ENCODE results near the gene KCNAB1. TPM values are rescaled to one million over a fixed set of nuclear protein-coding genes. Genes with fewer than 3 reads are reported as not detected.
"Not testable (repeated sequence)": the region's sequence is repeated elsewhere in the genome, so short reads cannot be mapped to it uniquely, and the experiment has no call there.

Gene KCNAB1
- total RNA-seq, 2 experiments from 2014 or later, result 0.09 TPM; not detected in 1

GRCh38 chr3:156108616-156109015 lies 11.8 kb upstream of the KCNAB1 start:
- H3K4me1 Mint-ChIP-seq, result no peaks in the 10 kb centered on the region
- no peak overlapping the region for H3K4me3 Mint-ChIP-seq
- no peaks in the 10 kb centered on the region for H3K9me3 Mint-ChIP-seq
- no peak overlapping the region for H3K27ac Mint-ChIP-seq
- POLR2A ChIA-PET, result no interaction called here
- no peaks in the 10 kb centered on the region for H3K36me3 Mint-ChIP-seq
- peaks cover 11% of the 10 kb centered on the region for H3K27me3 Mint-ChIP-seq
- no peak for DNase-seq
- no peak for ATAC-seq (ENCODE audit: low read depth)

- Mint-ChIP-seq H3K27ac (no peak overlapping the region), H3K4me1 (no peaks in the 10 kb centered on the region), H3K27me3 (peaks cover 11% of the 10 kb centered on the region), H3K9me3 (no peaks in the 10 kb centered on the region), H3K4me3 (no peak overlapping the region), H3K36me3 (no peaks in the 10 kb centered on the region)
- POLR2A ChIA-PET, result no interaction called here
- no peak for DNase-seq
- no peak for ATAC-seq (ENCODE audit: low read depth)
Measured at GRCh38 chr3:156109989-156110388, 10.4 kb upstream of the KCNAB1 start.

DNA sequence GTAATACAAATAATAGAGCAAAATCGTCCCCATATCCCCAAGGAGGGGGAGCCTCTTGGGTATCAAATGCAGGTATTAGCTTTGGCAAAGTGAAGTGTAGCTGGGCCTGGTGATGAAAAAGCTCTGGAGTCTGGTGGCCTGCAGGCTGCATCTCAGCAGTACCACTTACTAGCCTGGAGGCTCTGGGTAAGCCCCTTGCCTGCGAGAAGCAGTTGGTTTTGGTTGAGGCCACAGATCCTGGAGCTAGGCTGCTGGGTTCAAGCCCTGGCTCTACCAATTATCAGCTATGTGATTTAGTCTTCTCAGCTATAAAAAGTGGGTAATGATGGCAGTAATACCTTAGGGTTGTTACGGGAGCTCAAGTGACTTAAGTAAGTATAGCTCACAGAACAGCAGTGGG lies 6.1 kb downstream of the KCNAB1 start:
- H3K4me3 Mint-ChIP-seq, result no peak overlapping the region
- H3K27ac Mint-ChIP-seq, result no peak overlapping the region
- no peaks in the 10 kb centered on the region for H3K36me3 Mint-ChIP-seq
- DNase-seq, result no peak
- H3K27me3 Mint-ChIP-seq, result peaks cover 20% of the 10 kb centered on the region
- H3K9me3 Mint-ChIP-seq, result no peaks in the 10 kb centered on the region
- POLR2A ChIA-PET, result no interaction called here
- H3K4me1 Mint-ChIP-seq, result no peaks in the 10 kb centered on the region
- no peak for ATAC-seq (ENCODE audit: low read depth)

DNA sequence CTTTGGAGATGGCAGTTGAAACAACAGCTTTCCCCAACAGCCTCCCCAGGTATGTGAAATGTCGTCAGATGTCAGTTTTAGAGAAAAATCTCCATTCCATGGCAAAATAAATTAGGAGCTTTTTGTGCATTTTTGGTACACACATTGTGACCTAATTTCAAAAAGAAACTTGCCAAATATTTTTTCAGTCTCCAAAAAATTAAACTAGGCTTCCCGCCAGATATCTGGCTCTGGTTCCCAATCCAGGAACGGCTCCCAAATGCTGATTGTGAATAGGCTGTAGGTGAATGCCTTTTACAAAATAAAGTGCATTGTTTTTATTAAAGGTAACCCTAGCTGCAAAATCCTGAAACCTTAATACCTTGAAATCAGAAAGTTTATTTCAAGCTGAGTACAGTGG lies 10.9 kb downstream of the KCNAB1 start:
- no peak overlapping the region for H3K4me3 Mint-ChIP-seq
- no peaks in the 10 kb centered on the region for H3K36me3 Mint-ChIP-seq
- H3K9me3 Mint-ChIP-seq, result no peaks in the 10 kb centered on the region
- ATAC-seq (ENCODE audit: low read depth) (no peak), DNase-seq (no peak)
- peaks cover 27% of the 10 kb centered on the region for H3K27me3 Mint-ChIP-seq
- H3K4me1 Mint-ChIP-seq, result no peaks in the 10 kb centered on the region
- POLR2A ChIA-PET, result no interaction called here
- H3K27ac Mint-ChIP-seq, result no peak overlapping the region

DNA sequence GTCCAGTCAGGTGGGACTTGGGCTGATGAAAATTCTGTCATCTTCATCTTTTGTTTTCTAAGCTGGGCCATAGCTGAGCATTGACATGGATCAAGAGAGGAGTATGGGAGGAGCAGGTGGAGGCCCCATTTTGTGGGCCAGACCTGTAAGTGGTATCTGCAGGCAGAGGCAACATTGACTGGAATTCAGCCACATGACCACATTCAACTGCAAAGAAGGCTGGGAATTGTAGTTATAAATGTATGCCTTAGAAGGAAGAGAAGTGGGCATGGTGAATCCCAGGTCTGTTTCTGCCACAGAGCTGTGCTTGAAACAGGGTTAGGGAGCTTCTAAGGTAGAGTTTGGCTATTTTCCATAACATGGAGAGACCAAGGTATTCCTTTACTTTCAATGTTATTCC lies 11.4 kb downstream of the KCNAB1 start:
- ATAC-seq (ENCODE audit: low read depth) (no peak), DNase-seq (no peak)
- peaks cover 29% of the 10 kb centered on the region for H3K27me3 Mint-ChIP-seq
- no peaks in the 10 kb centered on the region for H3K9me3 Mint-ChIP-seq
- no peak overlapping the region for H3K27ac Mint-ChIP-seq
- no peak overlapping the region for H3K4me3 Mint-ChIP-seq
- no peaks in the 10 kb centered on the region for H3K4me1 Mint-ChIP-seq
- POLR2A ChIA-PET, result no interaction called here
- H3K36me3 Mint-ChIP-seq, result no peaks in the 10 kb centered on the region

- no peak for ATAC-seq (ENCODE audit: low read depth)
- Mint-ChIP-seq H3K4me3 (no peak overlapping the region), H3K27me3 (peaks cover 30% of the 10 kb centered on the region), H3K4me1 (no peaks in the 10 kb centered on the region), H3K27ac (no peak overlapping the region), H3K36me3 (no peaks in the 10 kb centered on the region), H3K9me3 (no peaks in the 10 kb centered on the region)
- DNase-seq, result no peak
- POLR2A ChIA-PET, result no interaction called here
Measured at GRCh38 chr3:156132313-156132712, 11.9 kb downstream of the KCNAB1 start.

DNA sequence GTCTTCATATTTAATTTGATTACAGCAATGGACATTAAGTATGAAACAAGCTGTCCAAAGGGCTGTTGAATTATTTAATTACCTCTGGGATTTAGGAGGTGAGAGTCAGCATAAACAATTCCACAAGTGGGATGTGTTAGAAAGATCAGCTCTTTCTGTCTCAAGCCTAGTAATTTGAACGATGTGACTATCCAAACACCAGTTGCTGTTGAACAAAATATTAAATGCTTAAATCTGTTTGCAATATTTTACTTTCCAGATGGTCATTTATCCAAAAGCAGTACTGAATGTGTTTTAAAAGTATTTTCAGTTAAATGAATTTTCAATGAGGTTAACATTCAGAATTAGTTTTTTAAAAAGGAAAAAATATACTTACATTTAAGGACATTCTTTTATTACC lies 12.7 kb downstream of the KCNAB1 start:
- ATAC-seq (ENCODE audit: low read depth) (no peak), DNase-seq (no peak)
- no peaks in the 10 kb centered on the region for H3K36me3 Mint-ChIP-seq
- POLR2A ChIA-PET, result no interaction called here
- no peaks in the 10 kb centered on the region for H3K4me1 Mint-ChIP-seq
- no peak overlapping the region for H3K4me3 Mint-ChIP-seq
- peaks cover 32% of the 10 kb centered on the region for H3K27me3 Mint-ChIP-seq
- no peaks in the 10 kb centered on the region for H3K9me3 Mint-ChIP-seq
- H3K27ac Mint-ChIP-seq, result no peak overlapping the region

- no peak for DNase-seq
- H3K27ac Mint-ChIP-seq, result no peak overlapping the region
Measured at GRCh38 chr3:156135921-156136638, 15.7 kb downstream of the KCNAB1 start.

GRCh38 chr3:156137397-156137796 lies 17.0 kb downstream of the KCNAB1 start:
- H3K4me1 Mint-ChIP-seq; H3K9me3 Mint-ChIP-seq; H3K4me3 Mint-ChIP-seq; POLR2A ChIA-PET; DNase-seq; ATAC-seq (ENCODE audit: low read depth); H3K36me3 Mint-ChIP-seq; H3K27ac Mint-ChIP-seq: not testable (repeated sequence)
- peaks cover 36% of the 10 kb centered on the region for H3K27me3 Mint-ChIP-seq

More at GRCh38 chr3:156135921-156136638, 15.7 kb downstream of the KCNAB1 start:
- no peaks in the 10 kb centered on the region for H3K36me3 Mint-ChIP-seq
- no peak overlapping the region for H3K4me3 Mint-ChIP-seq
- POLR2A ChIA-PET, result no interaction called here
- no peaks in the 10 kb centered on the region for H3K4me1 Mint-ChIP-seq
- peaks cover 33% of the 10 kb centered on the region for H3K27me3 Mint-ChIP-seq
- peak; percentile 30 for ATAC-seq (ENCODE audit: low read depth)
- no peaks in the 10 kb centered on the region for H3K9me3 Mint-ChIP-seq

DNA sequence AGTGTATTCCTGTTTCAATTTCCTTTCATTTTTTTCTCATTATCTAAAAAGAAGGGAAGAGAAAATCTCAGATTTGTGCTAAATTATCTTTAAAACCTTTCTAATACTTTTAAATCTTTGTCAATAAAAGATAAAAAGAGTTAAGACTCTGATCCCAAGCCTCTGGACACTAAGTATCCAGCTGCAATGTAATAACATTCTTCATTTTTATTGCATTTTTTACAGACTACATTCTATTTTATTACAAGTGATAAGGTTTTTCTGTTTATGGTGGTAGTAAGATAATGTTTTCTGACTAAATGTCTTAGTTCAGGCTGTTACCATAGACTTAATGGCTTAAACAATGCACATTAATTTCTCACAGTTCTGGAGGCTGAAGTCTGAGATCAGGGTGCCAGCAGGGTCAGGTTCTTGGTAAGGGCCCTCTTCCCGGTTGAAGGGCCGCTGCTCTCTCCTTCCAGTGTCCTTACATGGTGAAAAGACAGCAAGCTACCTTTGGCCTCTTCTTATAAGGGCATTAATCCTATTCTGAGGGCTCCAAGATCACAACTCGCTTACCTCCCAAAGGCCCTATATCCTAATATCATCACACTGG lies 19.7 kb downstream of the KCNAB1 start:
- ATAC-seq (ENCODE audit: low read depth), result no peak
- no peaks in the 10 kb centered on the region for H3K4me1 Mint-ChIP-seq
- H3K9me3 Mint-ChIP-seq, result no peaks in the 10 kb centered on the region
- no peak overlapping the region for H3K27ac Mint-ChIP-seq
- peaks cover 33% of the 10 kb centered on the region for H3K27me3 Mint-ChIP-seq
- H3K4me3 Mint-ChIP-seq, result no peak overlapping the region
- H3K36me3 Mint-ChIP-seq, result no peaks in the 10 kb centered on the region
- POLR2A ChIA-PET, result no interaction called here
- no peak for DNase-seq

- Mint-ChIP-seq H3K4me3 (no peak overlapping the region), H3K27ac (no peak overlapping the region), H3K36me3 (no peaks in the 10 kb centered on the region), H3K4me1 (no peaks in the 10 kb centered on the region), H3K9me3 (no peaks in the 10 kb centered on the region), H3K27me3 (peaks cover 34% of the 10 kb centered on the region)
- DNase-seq (no peak), ATAC-seq (ENCODE audit: low read depth) (no peak)
- POLR2A ChIA-PET, result no interaction called here
Measured at GRCh38 chr3:156142702-156143101, 22.3 kb downstream of the KCNAB1 start.

GRCh38 chr3:156143136-156143535 lies 22.8 kb downstream of the KCNAB1 start:
- ATAC-seq (ENCODE audit: low read depth) (no peak), DNase-seq (no peak)
- POLR2A ChIA-PET, result no interaction called here
- Mint-ChIP-seq H3K4me3 (no peak overlapping the region), H3K27ac (no peak overlapping the region), H3K36me3 (no peaks in the 10 kb centered on the region), H3K4me1 (no peaks in the 10 kb centered on the region), H3K27me3 (peaks cover 35% of the 10 kb centered on the region), H3K9me3 (no peaks in the 10 kb centered on the region)

DNA sequence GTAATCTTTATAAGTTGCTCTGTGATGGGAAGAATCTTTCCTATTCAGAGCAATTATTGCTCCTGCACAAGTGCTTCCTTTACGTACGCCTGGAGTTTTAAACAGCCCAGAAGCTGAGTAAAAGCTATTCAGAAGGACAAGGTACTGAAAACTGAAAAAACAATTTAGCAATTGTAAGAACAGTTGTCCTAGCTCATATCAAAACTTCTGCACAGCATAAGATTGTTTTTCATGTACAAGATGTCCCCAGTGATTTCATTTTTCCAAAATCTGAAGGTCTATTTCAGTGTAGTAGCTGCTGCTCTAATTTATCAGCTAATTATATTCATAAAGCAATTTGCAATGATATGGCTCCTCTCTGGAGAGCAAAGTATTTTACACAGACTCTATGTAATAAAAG lies 23.7 kb downstream of the KCNAB1 start:
- DNase-seq, result no peak
- Mint-ChIP-seq H3K4me1 (peaks cover 4% of the 10 kb centered on the region), H3K27me3 (peaks cover 35% of the 10 kb centered on the region), H3K9me3 (no peaks in the 10 kb centered on the region), H3K27ac (no peak overlapping the region), H3K36me3 (no peaks in the 10 kb centered on the region), H3K4me3 (no peak overlapping the region)
- ATAC-seq (ENCODE audit: low read depth), result no peak
- POLR2A ChIA-PET, result no interaction called here

DNA sequence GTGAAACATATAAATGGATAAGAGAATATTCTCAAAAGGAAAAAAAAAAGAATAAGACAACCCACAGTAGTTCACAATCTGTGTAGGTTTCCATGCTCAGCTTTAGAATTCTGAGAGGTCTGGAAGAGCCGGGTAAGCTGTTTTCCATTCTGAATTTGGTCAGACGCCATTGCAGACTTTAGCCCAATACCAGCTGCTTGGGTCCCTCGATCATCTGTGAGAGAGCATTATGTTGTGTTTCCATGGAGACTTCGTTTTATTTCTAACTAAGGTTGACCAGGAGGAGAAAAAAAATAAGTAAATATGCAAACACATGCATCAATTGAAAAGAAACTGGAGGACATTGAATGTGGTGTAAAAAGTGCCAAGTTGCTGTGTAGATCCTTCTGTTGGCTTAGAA lies 25.5 kb downstream of the KCNAB1 start:
- Mint-ChIP-seq H3K36me3 (no peaks in the 10 kb centered on the region), H3K27ac (no peak overlapping the region), H3K4me3 (no peak overlapping the region), H3K27me3 (peaks cover 30% of the 10 kb centered on the region), H3K9me3 (no peaks in the 10 kb centered on the region), H3K4me1 (peaks cover 6% of the 10 kb centered on the region)
- DNase-seq, result no peak
- POLR2A ChIA-PET, result no interaction called here
- no peak for ATAC-seq (ENCODE audit: low read depth)
